H9 (cell line): Measurements from ENCODE around the gene PATE2. TPM values are rescaled to one million over a fixed set of nuclear protein-coding genes. Genes with fewer than 3 reads are reported as not detected.

Source experiments
- DNase-seq: peaks from one replicate; pipeline ENCODE4 v3.0.0-alpha.2; 2017
- H2AFZ ChIP-seq: one replicate; pipeline ENCODE4 v1.6.1; 2013; ENCODE audit warnings: mild to moderate bottlenecking, low read length, control low read depth, moderate library complexity
- H2AK5ac ChIP-seq: 2 replicates; pipeline ENCODE4 v1.6.1; 2013; ENCODE audit warnings: low read length, control low read depth, mixed read lengths; ENCODE audit not compliant: insufficient read length
- H2BK120ac ChIP-seq: one replicate; pipeline ENCODE4 v1.6.1; 2013; ENCODE audit warnings: low read depth, mild to moderate bottlenecking, low read length, control low read depth, inconsistent platforms; ENCODE audit not compliant: poor library complexity, severe bottlenecking
- H2BK12ac ChIP-seq: 2 replicates; pipeline ENCODE4 v1.6.1; 2013; ENCODE audit warnings: low read length, control low read depth, mixed read lengths, low read depth; ENCODE audit not compliant: insufficient read length
- H2BK15ac ChIP-seq: 2 replicates; pipeline ENCODE4 v1.6.1; 2013; ENCODE audit warnings: low read depth, low read length, control low read depth
- H2BK20ac ChIP-seq: one replicate; pipeline ENCODE4 v1.6.1; 2013; ENCODE audit warnings: low read depth, mild to moderate bottlenecking, low read length, control low read depth, inconsistent platforms; ENCODE audit not compliant: poor library complexity, severe bottlenecking
- H2BK5ac ChIP-seq: 2 replicates; pipeline ENCODE4 v1.6.1; 2013; ENCODE audit warnings: low read length, control low read depth, mixed read lengths; ENCODE audit not compliant: insufficient read length
- H3K14ac ChIP-seq: 2 replicates; pipeline ENCODE4 v1.6.1; 2013; ENCODE audit warnings: low read length, control low read depth; ENCODE audit not compliant: insufficient read depth
- H3K18ac ChIP-seq: 2 replicates; pipeline ENCODE4 v1.6.1; 2013; ENCODE audit warnings: low read depth, mild to moderate bottlenecking, mixed read lengths, low read length, control low read depth; ENCODE audit not compliant: insufficient read length
- H3K23ac ChIP-seq: 2 replicates; pipeline ENCODE4 v1.6.1; 2013; ENCODE audit warnings: low read length, control low read depth, mixed read lengths, low read depth; ENCODE audit not compliant: insufficient read length
- H3K23me2 ChIP-seq: 2 replicates; pipeline ENCODE4 v1.6.1; 2013; ENCODE audit warnings: low read depth, mild to moderate bottlenecking, mixed read lengths, low read length, control low read depth; ENCODE audit not compliant: insufficient read length, poor library complexity, severe bottlenecking
- H3K27ac ChIP-seq: 2 replicates; pipeline ENCODE4 v1.5.1; 2013; ENCODE audit warnings: low read length, control low read depth, mixed read lengths, low read depth; ENCODE audit not compliant: insufficient read length
- H3K27me3 ChIP-seq: 2 replicates; pipeline ENCODE4 v1.6.1; 2013; ENCODE audit warnings: low read length, control low read depth, inconsistent platforms; ENCODE audit not compliant: insufficient read depth
- H3K4ac ChIP-seq: 2 replicates; pipeline ENCODE4 v1.6.1; 2013; ENCODE audit warnings: low read depth, mild to moderate bottlenecking, control low read depth, inconsistent platforms, low read length, moderate library complexity
- H3K4me1 ChIP-seq: 2 replicates; pipeline ENCODE4 v1.6.1; 2013; ENCODE audit warnings: low read length, control low read depth, inconsistent platforms; ENCODE audit not compliant: insufficient read depth
- H3K4me2 ChIP-seq: 2 replicates; pipeline ENCODE4 v1.6.1; 2013; ENCODE audit warnings: low read length, control low read depth, mixed read lengths; ENCODE audit not compliant: insufficient read length, insufficient read depth
- H3K56ac ChIP-seq: 2 replicates; pipeline ENCODE4 v1.6.1; 2013; ENCODE audit warnings: low read depth, mild to moderate bottlenecking, mixed read lengths, low read length, control low read depth; ENCODE audit not compliant: insufficient read length
- H3K79me1 ChIP-seq: 2 replicates; pipeline ENCODE4 v1.6.1; 2013; ENCODE audit warnings: low read depth, mild to moderate bottlenecking, moderate library complexity, low read length, control low read depth, inconsistent platforms; ENCODE audit not compliant: insufficient read depth, poor library complexity, severe bottlenecking
- H3K79me2 ChIP-seq: 2 replicates; pipeline ENCODE4 v1.6.1; 2013; ENCODE audit warnings: low read length, control low read depth, inconsistent platforms; ENCODE audit not compliant: insufficient read depth
- H3K9ac ChIP-seq: 2 replicates; pipeline ENCODE4 v1.6.1; 2013; ENCODE audit warnings: low read length, control low read depth, mixed read lengths; ENCODE audit not compliant: insufficient read length; ENCODE audit errors: extremely low read depth
- H3K9me3 ChIP-seq: one replicate; pipeline ENCODE4 v1.6.1; 2013; ENCODE audit warnings: low read depth, low read length, inconsistent platforms; ENCODE audit not compliant: control insufficient read depth
- H3T11ph ChIP-seq: one replicate; pipeline ENCODE4 v1.6.1; 2013; ENCODE audit warnings: mild to moderate bottlenecking, low read length, control low read depth, inconsistent platforms
- H4K20me1 ChIP-seq: one replicate; pipeline ENCODE4 v1.6.1; 2013; ENCODE audit not compliant: control insufficient read depth, insufficient read length, insufficient read depth
- H4K5ac ChIP-seq: 2 replicates; pipeline ENCODE4 v1.6.1; 2013; ENCODE audit warnings: low read depth, mild to moderate bottlenecking, mixed read lengths, low read length, control low read depth; ENCODE audit not compliant: insufficient read length
- H4K8ac ChIP-seq: replicated peaks from 2 replicates; pipeline ENCODE4 v1.6.1; 2013; ENCODE audit warnings: low read length, control low read depth, mixed read lengths, low read depth; ENCODE audit not compliant: insufficient read length
- H4K91ac ChIP-seq: 2 replicates; pipeline ENCODE4 v1.6.1; 2013; ENCODE audit warnings: low read depth, mild to moderate bottlenecking, moderate library complexity, mixed read lengths, low read length, control low read depth; ENCODE audit not compliant: insufficient read length
- H3K27ac Mint-ChIP-seq, 3 experiments: 2 replicates in 2 of 3; 3 replicates in 1 of 3; pipeline ENCODE4 v1.8.0; 2020 to 2021; ENCODE audit warnings: mixed read lengths in 3 of 3, mild to moderate bottlenecking in 1 of 3, moderate library complexity in 1 of 3
- H3K27me3 Mint-ChIP-seq: 2 replicates; pipeline ENCODE4 v1.8.0; 2021; ENCODE audit warnings: low read depth, mild to moderate bottlenecking, moderate library complexity, mixed read lengths
- H3K36me3 Mint-ChIP-seq, 3 experiments: 2 replicates in 2 of 3; 3 replicates in 1 of 3; pipeline ENCODE4 v1.8.0; 2020 to 2021; ENCODE audit warnings: low read depth in 3 of 3, mixed read lengths in 3 of 3; ENCODE audit not compliant: insufficient read depth in 1 of 3
- H3K4me1 Mint-ChIP-seq, 2 experiments: 2 replicates each; pipeline ENCODE4 v1.8.0; 2020; ENCODE audit warnings: mixed read lengths in 2 of 2
- H3K4me3 Mint-ChIP-seq, 2 experiments: 2 replicates in 1 of 2; 3 replicates in 1 of 2; pipeline ENCODE4 v1.8.0; 2020 to 2021; ENCODE audit warnings: mild to moderate bottlenecking in 2 of 2, mixed read lengths in 2 of 2, moderate library complexity in 1 of 2
- H3K9me3 Mint-ChIP-seq, 2 experiments: 2 replicates in 1 of 2; 3 replicates in 1 of 2; pipeline ENCODE4 v1.8.0; 2020; ENCODE audit warnings: mild to moderate bottlenecking in 2 of 2, mixed read lengths in 2 of 2, moderate library complexity in 1 of 2
- CTCF ChIP-seq: fragments of 200-600 bp; sonication (generic); conservative IDR thresholded peaks from 3 replicates; pipeline ENCODE4 v1.8.0; 2021; ENCODE audit warnings: antibody characterized with exemption, mild to moderate bottlenecking
- WGBS: extraction: QIAGEN DNeasy Blood & Tissue Kit; methylation state at CpG from one replicate; pipeline ENCODE4 v1.1.7; 2013; ENCODE audit warnings: missing lambda C conversion rate, low lambda C conversion rate, mixed read lengths; ENCODE audit not compliant: insufficient read length; ENCODE audit errors: extremely low coverage; 5-methylcytosine and 5-hydroxymethylcytosine counted together
- total RNA-seq: library from RNA; stranded (reverse); gene quantifications from 2 replicates; pipeline ENCODE4 v1.2.1, GENCODE V29; 2021

The PATE2 gene
- total RNA-seq, 1 experiment from 2014 or later: 0.17 TPM

DNA sequence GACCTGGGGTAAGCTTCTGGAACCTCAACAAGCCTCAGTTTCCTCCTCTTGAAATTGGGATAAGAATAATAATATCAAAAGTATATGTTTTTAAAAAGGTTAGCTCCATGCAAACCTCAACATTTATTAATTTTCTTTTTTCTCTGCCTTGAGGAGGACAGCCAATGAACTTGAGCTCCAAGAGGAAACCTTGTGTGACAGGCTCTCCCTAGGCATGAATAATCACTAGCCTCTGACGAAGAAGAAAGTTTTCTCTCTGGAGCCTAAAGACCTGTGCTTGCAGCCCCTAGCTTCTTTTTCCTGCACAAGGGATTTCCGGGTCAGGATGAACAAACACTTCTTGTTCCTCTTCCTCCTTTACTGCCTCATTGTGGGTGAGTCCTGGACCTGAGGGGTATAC is 9.2 kb upstream of the PATE2 start, which contains the start of gene PATE3:
TSS of gene PATE3 (plus strand) at position 301 of the 400 bp plus-strand sequence. CDS start at position 326, 25 bp downstream.
- H3K14ac ChIP-seq: no peak within 1 kb of the TSS
- H3K4me2 ChIP-seq: no peak within 1 kb of the TSS
- no peaks in the 10 kb centered on the region for H3K4me1 Mint-ChIP-seq
- no peak within 1 kb of the TSS for H3K27ac ChIP-seq
- H3K56ac ChIP-seq: no peak within 1 kb of the TSS
- H2AK5ac ChIP-seq: no peak within 1 kb of the TSS
- H3K79me2 ChIP-seq: no peaks in the 10 kb centered on the region
- TF ChIP-seq CTCF: no peak
- no peak within 1 kb of the TSS for H3K23ac ChIP-seq
- H2BK20ac ChIP-seq: no peak within 1 kb of the TSS
- no peaks in the 10 kb centered on the region for H3K9me3 ChIP-seq
- no peak within 1 kb of the TSS for H3K18ac ChIP-seq
- no peak within 1 kb of the TSS for H2AFZ ChIP-seq
- H2BK15ac ChIP-seq: no peak within 1 kb of the TSS
- H3K27ac Mint-ChIP-seq: no peak within 1 kb of the TSS
- no peak within 1 kb of the TSS for H2BK12ac ChIP-seq
- H3T11ph ChIP-seq: no peak within 1 kb of the TSS
- no peak within 1 kb of the TSS for H2BK120ac ChIP-seq
- H3K4me3 Mint-ChIP-seq: no peak within 1 kb of the TSS
- H4K20me1 ChIP-seq: no peaks in the 10 kb centered on the region
- no peak within 1 kb of the TSS for H3K9ac ChIP-seq
- no peaks in the 10 kb centered on the region for H3K79me1 ChIP-seq
- WGBS: no CpG with 5 or more reads among the region's 2 CpGs
- no peaks in the 10 kb centered on the region for H3K23me2 ChIP-seq
- H4K8ac ChIP-seq: no peak within 1 kb of the TSS
- no peaks in the 10 kb centered on the region; the same call in 1 of the 2 replicates for H3K27me3 ChIP-seq
- no peak within 1 kb of the TSS for H4K91ac ChIP-seq
- peaks cover 3% of the 10 kb centered on the region for H3K27me3 Mint-ChIP-seq
- DNase-seq: no peak
- H3K4me1 ChIP-seq: no peaks in the 10 kb centered on the region
- no peaks in the 10 kb centered on the region; a peak in 1 of 5 replicates for H3K9me3 Mint-ChIP-seq
- no peak within 1 kb of the TSS for H4K5ac ChIP-seq
- H3K4ac ChIP-seq: no peak within 1 kb of the TSS
- no peaks in the 10 kb centered on the region for H3K36me3 Mint-ChIP-seq
- no peak within 1 kb of the TSS for H2BK5ac ChIP-seq
